NCI-H1694 (cell line): ENCODE measurements around the gene LCN6.
A peak's percentile ranks its signal among the peaks of the same experiment; 100 is the strongest.
"Not testable (repeated sequence)": the region's sequence is repeated elsewhere in the genome, so short reads cannot be mapped to it uniquely, and the experiment has no call there.

Source experiments
- DNase-seq: peaks from one replicate; lab custom pipeline; 2025; lab: John Stamatoyannopoulos, UW

LCN6 gene

DNA sequence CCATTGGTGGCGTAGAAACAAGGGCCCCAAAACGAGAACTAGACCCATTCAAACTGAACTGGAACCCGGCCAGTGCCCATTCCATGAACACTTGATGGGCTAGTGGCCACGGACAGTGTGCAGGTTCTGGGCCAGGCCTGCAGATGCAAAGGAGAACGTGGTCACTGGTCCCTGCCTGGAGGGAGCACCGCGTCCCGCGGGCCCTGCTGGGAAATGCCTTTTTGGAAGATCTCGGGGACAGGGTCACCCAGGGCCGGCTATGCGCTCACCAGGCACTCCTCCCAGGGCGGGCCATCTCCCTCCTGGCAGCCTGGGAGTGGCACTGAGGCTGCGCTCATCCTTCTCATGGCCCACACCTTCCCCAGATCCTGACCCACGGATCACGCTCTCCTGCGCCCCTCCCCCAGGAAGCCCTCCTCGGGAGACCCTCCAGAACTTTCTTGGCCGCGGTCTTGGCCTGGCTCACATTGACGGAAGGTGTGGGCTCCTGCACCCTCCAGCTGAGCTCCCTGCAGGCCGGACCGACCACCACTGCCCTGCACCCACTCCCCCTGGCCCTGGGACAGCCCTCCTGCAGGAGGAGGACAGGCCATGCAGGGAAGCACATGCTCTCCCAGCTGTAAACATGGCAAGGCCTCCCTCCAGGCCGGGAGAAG lies 38.7 kb downstream of the LCN6 start:
- no peak for DNase-seq

DNA sequence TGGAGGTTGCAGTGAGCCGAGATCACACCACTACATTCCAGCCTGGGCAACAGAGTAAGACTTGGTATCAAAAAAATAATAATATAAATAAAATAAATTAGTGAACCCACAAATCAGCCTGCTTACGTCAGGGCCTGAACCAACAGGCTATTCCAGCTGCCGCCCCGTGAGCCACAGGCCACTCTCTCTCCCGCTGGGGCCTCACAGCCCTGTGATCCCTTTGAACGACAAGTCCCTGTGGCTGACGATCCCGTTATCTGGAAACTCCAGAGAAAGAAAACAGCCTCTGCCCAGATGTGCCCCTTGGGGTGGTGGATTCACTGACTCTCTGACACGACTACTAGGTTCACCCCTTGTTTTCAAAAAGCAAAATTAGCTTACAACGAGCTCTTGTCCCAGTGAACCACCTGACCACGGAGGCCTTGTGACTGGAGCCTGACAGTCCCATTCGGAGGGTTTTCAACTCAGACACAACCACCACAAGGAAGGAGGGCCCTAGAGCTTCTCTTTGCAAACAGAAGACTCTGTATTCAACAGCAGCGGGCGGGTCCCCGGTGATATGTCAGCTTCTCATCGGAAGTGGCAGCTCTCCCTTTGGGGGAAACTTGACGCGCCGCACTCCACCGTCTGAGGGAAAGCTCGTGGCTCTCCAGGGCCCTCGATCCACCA lies 40.3 kb downstream of the LCN6 start:
- no peak for DNase-seq

DNA sequence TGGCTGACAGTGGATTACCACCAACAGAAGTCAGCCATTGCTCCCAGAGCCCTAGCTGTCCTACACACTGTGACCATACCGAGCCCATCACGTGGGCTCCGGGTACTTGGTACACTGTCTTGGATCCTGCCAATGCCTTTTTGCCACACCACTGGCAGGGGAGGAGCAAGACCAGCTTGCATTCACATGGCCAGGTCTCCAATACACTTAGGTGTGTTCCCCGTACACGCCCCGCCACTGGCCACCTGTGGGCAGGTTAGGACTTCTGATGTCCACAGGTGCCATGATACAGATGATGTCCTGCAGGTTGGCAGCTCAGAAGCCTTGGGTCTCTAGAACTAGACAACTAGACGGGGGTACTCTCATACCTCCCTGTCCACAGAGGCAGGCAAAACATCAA lies 41.3 kb downstream of the LCN6 start:
- DNase-seq, result no peak

DNA sequence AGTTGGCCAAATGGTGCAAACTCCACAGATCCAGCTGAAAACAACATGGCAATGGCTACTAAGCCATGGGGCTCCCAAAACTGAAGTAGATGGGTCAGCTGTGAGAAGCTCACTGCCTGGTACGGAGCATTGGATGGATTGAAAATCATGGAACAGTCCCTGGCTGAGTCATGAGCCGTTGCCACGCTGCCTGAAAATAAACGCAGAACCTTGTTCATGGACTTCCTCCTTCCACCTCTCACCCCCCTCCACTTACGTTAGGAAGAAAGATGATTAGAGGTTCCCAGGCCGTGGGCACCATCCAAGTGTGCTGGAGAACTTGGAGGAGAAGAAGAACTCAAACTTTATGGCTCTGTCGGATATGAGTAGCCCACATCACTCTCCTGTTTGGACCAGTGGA lies 42.8 kb downstream of the LCN6 start:
- no peak for DNase-seq

DNA sequence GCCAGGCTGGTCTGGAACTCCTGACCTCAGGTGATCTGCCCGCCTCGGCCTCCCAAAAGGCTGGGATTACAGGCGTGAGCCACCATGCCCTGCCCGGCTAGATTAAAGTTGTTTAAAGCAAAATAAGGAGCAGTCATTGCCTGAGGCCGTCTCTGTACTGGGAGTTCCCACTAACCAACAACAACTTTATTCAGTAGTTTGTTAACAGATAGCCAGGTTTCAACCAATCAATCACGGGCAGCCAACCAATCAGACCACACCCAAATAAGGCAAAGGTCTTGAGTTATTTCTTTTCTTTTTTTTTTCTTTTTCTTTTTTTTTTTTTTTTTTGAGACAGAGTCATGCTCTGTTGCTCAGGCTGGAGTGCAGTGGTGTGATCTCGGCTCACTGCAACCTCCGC lies 43.6 kb downstream of the LCN6 start:
- DNase-seq, result not testable (repeated sequence)

DNA sequence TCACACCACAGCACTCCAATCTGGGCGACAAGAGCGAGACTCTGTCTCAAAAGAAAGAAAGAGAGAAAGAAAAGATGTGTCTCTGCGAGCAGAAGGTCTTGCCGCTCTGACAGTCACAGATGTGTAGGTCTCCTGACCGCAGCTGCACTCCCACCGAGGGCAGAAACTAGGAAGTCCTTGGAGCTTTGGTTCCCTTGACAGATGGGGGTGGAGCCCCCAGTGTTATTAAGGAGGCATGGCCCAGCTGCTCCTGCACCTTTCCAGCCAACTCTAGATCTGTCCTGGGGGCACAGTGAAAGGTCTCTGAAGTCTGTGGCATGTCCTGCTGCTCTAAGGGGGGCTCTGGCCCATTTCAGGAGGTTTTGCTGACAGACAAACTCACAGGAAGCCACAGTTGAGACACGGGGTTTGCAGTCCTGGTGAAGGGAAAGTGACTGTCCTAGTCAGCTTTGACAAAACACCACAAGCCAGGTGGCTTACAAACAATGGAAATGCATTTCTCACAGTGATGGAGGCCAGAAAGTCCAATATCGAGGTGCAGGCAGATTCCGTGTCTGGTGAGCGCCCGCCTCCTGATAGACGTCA lies 45.0 kb downstream of the LCN6 start:
- DNase-seq, result no peak

DNA sequence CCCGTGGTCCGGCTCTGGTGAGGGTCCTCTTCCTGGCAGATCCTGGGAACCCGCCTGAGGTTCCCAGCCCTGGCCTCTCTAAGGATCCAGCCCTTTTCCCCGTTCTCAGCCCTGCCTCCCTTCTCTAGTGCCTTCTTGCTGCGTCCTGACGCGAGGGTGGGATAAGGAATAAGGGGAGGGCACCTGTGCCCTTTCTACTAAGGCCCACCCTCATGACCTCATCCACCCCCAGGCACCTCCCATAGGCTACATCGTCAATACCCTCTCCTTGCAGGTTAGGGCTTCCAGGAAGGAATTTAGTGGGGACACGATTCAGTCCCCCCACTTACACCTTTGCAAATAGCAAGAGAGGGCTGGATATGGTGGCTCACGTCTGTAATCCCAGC lies 46.7 kb downstream of the LCN6 start:
- no peak for DNase-seq

DNA sequence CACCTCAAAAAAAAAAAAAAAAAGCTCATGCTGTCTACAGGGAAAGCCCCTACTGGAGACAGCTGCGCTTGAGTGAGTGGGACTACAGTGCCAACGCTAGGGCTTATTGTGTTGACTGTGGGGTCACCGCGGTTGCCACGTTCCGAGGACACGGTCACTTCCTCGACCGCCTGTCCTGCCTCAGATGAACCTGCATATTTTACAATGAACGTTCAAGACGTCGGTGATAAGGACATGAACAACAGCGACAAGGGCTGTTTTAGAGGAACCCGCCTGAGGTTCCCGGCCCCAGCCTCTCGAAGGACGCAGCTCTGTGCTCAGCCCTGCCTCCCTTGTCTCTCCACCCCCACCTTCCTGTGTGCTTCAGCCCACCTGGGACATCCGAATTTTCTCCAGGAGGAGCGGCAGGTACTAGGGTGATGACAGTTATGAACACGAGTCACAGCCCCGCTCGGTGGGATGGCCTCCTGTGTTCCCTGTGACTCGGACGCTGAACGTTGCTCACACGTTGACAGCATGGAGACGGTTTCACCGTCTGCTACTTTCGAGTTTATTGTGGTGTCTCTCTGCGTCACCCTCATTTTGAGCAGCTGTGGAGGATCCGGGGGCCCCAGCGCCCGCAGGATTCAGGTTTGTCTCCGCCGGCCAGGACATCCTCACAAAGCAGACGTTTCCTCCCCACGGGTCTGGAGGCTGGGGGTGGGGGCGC lies 47.2 kb downstream of the LCN6 start:
- no peak for DNase-seq

DNA sequence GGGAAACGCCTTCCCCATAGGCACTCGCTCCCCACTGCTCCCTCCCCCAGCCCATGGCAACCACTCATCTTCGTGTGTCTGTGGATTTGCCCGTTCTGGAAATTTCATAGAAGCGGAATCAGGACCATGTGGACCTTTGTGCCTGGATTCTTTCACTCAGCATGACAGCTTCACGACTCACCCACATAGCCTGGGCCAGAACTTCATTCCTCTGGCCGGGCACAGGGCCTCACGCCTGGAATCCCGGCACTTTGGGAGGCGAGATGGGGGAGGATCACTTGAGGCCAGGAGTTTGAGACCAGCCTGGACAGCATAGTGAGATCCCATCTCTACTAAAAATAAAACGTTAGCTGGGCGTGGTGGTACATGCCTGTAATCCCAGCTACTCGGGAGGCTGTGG lies 48.0 kb downstream of the LCN6 start:
- no peak for DNase-seq

DNA sequence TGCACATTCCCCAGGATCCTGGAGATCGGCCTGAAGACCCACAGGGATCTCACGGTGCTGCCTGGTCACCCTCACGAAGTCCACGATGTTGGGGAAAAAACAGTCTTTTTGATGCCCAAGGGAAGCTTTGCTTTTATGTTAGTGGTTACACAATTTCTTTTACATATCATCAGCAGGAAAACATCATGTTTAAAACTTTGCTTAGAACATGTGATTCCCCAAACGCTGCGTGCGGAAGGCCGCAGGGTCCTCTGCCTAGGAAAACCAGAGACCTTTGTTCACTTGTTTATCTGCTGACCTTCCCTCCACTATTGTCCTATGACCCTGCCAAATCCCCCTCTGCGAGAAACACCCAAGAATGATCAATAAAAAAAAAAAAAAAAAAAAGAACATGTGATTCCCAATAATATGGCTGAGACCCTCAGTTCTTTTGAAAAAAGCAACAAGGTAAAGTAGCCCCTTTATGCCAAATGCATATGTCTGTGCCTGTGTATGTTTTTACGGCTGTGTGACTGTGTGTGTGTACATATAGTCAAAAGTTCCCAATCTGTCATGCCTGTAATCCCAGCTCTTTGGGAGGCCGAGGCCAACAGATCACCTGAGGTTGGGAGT lies 49.6 kb downstream of the LCN6 start:
- DNase-seq, result no peak

DNA sequence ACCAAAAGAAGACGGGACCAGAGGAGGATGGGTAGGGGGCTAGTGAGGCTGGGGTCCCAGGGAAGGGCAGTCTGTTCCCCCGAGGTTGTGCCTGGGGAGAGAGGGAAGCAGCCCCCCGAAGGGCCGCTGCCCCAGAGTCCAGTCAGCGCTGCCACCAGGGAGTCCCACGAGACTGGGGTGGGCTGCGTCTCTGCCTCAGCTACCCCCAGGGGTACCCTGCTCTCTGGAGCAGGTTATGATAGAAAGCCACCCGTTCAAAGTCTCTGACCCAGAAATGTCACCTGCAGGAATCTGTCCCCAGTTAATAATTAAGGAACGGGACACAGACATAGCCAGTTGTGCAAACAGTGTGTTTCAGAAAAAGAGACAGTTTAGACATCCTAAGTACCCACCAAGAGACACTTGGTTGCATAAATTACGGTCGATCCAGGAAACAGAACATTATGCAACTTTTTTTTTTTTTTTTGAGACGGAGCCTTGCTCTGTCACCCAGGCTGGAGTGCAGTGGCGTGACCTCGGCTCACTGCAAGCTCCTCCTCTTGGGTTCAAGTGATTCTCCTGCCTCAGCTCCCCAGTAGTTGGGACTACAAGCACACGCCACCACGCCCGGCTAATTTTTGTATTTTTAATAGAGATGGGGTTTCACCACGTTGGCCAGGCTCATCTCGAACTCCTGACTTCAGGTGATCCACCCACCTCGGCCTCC lies 50.4 kb downstream of the LCN6 start:
- DNase-seq, result no peak

DNA sequence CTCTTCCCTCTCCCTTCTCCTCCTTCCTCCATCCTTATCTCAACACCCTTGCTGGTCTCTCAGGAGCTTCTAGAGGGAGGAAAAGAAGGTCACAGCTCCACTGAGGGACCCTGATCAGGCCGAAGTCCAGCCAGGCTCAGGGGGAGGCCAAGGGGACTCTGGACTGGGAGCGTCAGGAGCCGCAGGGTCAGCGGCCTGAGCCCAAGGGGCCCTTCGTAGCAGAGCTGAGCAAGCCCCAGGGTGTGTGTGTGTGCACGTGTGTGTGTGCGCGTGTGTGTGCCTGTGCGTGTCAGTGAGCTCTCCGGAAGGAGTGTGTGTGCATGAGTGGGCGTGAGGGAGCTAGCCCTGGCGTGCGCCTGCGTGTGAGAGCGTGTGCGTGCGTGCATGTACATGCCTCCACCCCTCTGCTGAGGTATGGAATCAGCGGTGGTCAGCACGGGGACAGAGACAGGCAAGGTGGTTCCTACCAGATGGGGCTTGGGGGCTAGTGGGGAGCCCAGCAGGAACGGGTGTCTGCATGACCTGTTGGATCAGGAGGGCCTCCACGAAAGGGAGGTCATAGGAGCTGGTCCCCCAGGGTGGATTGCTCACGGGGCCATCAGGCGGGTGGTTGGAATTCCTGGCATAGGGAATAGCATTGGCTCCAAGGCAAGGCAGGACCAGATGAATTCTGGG lies 51.0 kb downstream of the LCN6 start:
- no peak for DNase-seq

DNA sequence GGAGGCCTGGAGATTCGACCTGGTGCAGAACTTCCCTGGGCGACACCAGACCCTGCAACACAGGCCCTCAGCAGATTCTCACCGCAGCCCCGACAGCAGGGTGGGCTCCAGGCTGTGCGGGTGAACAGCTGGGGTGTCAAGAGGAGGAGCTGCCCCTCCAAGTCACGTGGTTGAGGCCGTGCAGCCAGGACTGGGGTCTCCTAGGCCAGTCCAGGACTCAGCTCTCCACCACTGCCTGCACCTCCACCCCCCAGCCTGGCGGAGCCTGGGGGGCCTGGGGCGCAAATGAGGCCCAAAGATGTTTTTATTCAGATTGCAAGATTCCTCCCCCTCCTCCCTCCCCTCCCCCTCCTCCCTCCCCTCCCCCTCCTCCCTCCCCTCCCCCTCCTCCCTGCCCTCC lies 51.8 kb downstream of the LCN6 start:
- DNase-seq, result peak; percentile 21

DNA sequence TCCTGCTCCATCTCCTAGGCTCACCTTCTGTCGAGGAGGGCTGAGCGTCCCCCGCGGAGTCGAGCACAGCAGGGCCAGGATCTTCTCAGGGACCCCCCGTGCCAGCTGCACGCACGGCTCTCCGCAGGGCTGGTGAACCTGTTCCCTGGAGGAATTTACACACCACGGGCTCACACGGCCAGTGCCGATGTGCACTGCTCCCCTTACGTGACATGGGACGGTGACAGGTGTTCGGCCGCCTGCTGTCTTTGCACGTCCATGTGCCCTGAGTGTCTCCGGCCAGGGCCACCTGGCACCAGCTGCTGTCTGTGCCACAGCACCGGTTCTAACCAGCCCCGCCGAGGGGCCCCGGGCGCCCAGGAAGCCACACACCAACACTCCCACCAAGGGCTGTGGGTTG lies 52.4 kb downstream of the LCN6 start:
- DNase-seq, result no peak

DNA sequence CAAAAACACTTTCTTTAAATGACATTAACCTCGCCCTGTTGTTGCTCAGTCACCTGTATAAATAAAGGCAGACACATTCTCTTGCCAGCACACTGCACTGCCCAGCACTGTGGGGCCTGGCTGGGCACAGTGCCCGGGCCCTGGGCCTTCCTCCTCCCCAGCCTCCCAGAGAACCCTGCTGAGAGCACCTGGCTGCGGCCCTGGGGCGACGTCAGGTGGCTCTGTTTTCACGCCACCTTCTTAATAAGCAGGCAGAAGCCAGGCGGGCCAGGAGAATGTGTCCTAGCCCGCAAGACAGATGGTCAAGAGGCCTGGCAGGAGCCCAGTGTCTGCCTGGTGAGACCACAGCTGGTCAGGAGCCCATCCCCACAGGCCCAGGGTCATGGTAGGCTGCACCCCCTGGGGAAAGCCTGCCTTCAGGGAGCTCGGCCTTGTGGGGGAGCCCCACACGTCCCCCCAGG lies 52.9 kb downstream of the LCN6 start:
- no peak for DNase-seq

DNA sequence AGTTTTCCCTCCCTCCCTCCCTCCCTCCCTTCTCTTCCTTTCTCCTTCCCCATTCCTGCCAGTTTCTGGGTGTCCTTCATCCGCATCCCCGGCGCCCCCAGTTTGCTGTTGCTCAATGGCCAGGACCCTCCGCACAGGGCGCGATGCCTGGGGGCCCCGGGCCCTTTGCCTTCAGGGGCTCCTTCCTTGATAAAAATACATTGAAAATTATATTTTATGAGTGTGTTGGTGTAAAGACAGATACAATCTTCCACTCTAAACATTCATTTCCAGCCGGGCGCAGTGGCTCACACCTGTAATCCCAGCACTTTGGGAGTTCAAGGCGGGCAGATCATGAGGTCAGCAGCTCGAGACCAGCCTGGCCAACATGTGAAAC lies 53.5 kb downstream of the LCN6 start:
- no peak for DNase-seq

DNA sequence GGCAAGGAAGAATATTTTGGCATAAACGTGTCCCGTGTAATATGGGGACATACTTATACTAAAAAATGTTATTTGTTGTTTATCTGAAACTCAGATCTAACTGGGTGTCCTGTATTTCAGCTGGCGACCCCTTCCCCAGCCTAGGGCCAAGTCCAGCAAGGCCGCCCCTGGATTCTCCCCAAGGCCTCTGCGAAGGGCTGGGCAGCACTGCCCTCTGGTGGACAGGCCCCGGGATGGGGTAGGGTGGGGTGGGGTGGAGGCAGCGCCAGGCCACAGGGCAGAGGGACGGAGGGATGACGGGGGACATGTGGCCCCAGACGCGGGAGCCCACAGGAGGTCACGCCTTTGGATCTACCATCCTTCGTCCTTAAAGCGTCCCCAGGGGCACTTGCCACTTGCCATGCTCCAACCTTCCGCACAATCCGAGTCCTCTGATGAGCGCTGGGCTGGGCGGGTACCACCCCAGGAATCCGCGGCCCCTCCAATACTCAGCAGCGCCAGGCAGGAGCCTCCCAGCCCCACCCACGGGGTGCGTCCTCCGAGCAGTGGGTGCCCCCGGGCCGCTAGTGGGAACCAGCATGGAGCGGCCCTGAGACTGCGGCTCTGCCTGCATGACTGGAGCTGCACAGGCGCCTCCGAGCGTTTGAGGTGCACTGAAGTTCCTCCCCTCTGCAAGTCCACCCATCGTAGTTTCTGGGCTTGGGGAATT lies 54.0 kb downstream of the LCN6 start:
- DNase-seq, result no peak
